Activated B cell treated with CpG ODN at 0.5 μM for 24 hours (primary cell): Measurements from ENCODE around the gene EIF2B1. TPM values are rescaled to one million over a fixed set of nuclear protein-coding genes. Genes with fewer than 3 reads are reported as not detected.
"Not testable (repeated sequence)": the region's sequence is repeated elsewhere in the genome, so short reads cannot be mapped to it uniquely, and the experiment has no call there.

Source experiments
- ATAC-seq: fragments of 200-7000 bp; cut with Tn5 transposase; one replicate; pipeline ENCODE4 v1.10.0; 2021; ENCODE audit warnings: low read depth, mild to moderate bottlenecking, moderate library complexity
- CTCF ChIA-PET: fragments of 350-600 bp; sonication (Branson Sonifier 250); formaldehyde crosslinking; loops from one replicate; lab custom pipeline; 2021; ENCODE audit warnings: antibody characterized with exemption; lab: Charles Lee
- POLR2A ChIA-PET: fragments of 350-600 bp; sonication (Branson Sonifier 250); formaldehyde crosslinking; loops from one replicate; lab custom pipeline; 2021; ENCODE audit warnings: antibody characterized with exemption; lab: Charles Lee
- DNase-seq: peaks from one replicate; pipeline ENCODE4 v3.0.0; 2022
- H3K27ac Mint-ChIP-seq: one replicate; pipeline ENCODE4 v1.8.0; 2020; ENCODE audit warnings: mixed read lengths
- H3K27me3 Mint-ChIP-seq: one replicate; pipeline ENCODE4 v1.8.0; 2021; ENCODE audit warnings: mixed read lengths
- H3K36me3 Mint-ChIP-seq: one replicate; pipeline ENCODE4 v1.8.0; 2021; ENCODE audit warnings: low read depth, mixed read lengths
- H3K4me1 Mint-ChIP-seq: one replicate; pipeline ENCODE4 v1.8.0; 2021; ENCODE audit warnings: mixed read lengths
- H3K4me3 Mint-ChIP-seq: one replicate; pipeline ENCODE4 v1.8.0; 2020; ENCODE audit warnings: mild to moderate bottlenecking, mixed read lengths
- H3K9me3 Mint-ChIP-seq: one replicate; pipeline ENCODE4 v1.8.0; 2020; ENCODE audit warnings: mixed read lengths
- intact Hi-C: fragments of 100-400 bp; cut with micrococcal nuclease; formaldehyde crosslinking; loops from one replicate; pipeline ENCODE4 v1.15.1; 2024
- total RNA-seq: library from RNA; stranded (reverse); gene quantifications from 2 replicates; pipeline ENCODE4 v1.2.3, GENCODE V29; 2022
- TF ChIP-seq, protein P1 (sequence below): fragments of 200-600 bp; IDR thresholded peaks from one replicate; pipeline ENCODE4 v1.8.0; 2022; ENCODE audit warnings: antibody characterized with exemption, mild to moderate bottlenecking

The EIF2B1 gene
- total RNA-seq, 1 donor from 2014 or later: 67.3 TPM

DNA sequence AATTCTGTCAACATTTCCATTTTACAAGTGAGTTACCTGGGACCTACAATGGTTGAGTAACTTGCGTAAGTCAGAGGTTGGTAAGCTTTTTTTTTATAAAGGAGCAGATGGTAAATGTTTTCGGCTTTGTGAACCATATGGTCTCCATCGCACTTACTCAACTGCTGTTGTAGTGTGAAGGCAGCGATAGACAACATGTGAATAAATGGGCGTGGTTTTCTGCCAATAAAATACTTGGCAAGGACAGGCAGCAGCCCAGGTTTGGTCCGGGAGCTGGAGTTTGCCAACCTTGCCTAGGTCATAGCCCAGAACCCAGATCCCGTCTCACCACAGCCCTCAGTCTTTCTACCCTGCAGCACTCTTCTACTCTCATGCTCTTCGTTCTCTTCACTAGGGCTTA is 25.3 kb downstream of the EIF2B1 start:
- Mint-ChIP-seq H3K27me3 (no peaks in the 10 kb centered on the region), H3K9me3 (no peaks in the 10 kb centered on the region), H3K36me3 (peaks cover 75% of the 10 kb centered on the region), H3K4me1 (peaks cover 4% of the 10 kb centered on the region), H3K27ac (no peak overlapping the region), H3K4me3 (no peak overlapping the region)
- POLR2A ChIA-PET: no interaction called here
- CTCF ChIA-PET: no interaction called here
- intact Hi-C loops: no loop called here
- DNase-seq (no peak), ATAC-seq (no peak)
- TF ChIP-seq, protein P1, sequence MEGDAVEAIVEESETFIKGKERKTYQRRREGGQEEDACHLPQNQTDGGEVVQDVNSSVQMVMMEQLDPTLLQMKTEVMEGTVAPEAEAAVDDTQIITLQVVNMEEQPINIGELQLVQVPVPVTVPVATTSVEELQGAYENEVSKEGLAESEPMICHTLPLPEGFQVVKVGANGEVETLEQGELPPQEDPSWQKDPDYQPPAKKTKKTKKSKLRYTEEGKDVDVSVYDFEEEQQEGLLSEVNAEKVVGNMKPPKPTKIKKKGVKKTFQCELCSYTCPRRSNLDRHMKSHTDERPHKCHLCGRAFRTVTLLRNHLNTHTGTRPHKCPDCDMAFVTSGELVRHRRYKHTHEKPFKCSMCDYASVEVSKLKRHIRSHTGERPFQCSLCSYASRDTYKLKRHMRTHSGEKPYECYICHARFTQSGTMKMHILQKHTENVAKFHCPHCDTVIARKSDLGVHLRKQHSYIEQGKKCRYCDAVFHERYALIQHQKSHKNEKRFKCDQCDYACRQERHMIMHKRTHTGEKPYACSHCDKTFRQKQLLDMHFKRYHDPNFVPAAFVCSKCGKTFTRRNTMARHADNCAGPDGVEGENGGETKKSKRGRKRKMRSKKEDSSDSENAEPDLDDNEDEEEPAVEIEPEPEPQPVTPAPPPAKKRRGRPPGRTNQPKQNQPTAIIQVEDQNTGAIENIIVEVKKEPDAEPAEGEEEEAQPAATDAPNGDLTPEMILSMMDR: no peak

DNA sequence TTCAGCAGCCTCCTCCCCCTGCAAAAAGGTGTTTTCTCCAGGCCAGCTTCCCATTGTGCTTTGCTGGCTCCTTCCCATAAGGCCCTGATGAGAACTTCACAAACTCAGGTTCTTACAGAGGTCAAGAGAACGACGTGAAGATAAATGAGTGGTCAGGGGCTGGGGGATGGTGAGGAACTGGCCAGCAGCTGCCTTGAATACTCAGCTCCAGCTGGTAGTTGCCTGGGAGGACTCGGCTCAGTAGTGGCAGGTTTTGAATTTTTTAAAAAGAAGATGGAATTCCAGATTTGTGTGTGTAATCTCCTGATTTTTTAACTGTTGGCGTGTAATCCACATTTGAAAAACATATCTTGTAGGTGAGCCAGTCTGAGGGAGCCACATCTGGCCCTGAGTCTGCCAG is 25.7 kb downstream of the EIF2B1 start:
- TF ChIP-seq, protein P1: no peak
- Mint-ChIP-seq H3K4me1 (peaks cover 8% of the 10 kb centered on the region), H3K27ac (no peak overlapping the region), H3K9me3 (no peaks in the 10 kb centered on the region), H3K4me3 (no peak overlapping the region), H3K36me3 (peaks cover 75% of the 10 kb centered on the region), H3K27me3 (no peaks in the 10 kb centered on the region)
- intact Hi-C loops: no loop called here
- CTCF ChIA-PET: no interaction called here
- DNase-seq: no peak
- no peak for ATAC-seq
- POLR2A ChIA-PET: no interaction called here

DNA sequence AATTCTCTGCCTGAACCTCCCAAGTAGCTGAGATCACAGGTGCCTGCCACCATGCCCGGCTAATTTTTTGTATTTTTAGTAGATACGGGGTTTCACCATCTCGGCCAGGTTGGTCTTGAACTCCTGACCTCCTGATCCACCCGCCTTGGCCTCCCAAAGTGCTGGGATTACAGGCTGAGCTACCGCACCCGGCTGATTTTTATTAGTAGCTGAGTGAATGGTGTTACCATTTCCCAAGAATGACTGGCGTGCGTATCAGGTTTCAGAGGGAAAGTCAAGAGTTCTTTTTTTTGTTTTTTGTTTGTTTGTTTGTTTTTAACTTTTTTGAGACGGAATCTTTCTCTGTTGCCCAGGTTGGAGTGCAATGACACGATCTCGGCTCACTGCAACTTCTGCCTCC is 30.0 kb downstream of the EIF2B1 start:
- H3K27ac Mint-ChIP-seq, CTCF ChIA-PET, H3K9me3 Mint-ChIP-seq, H3K27me3 Mint-ChIP-seq, ATAC-seq, DNase-seq: not testable (repeated sequence)
- POLR2A ChIA-PET: interaction anchor here (0.7 to 2.6 kb wide), 2 partner anchors 367 to 371 kb away, joined by 6 to 10 read pairs; partner anchors contain the start of genes MPHOSPH9 and MTRFR
- peaks cover 24% of the 10 kb centered on the region for H3K4me1 Mint-ChIP-seq
- intact Hi-C loops: loop anchor here (2.0 kb wide), 2 partner anchors 215 to 629 kb away; partner anchors contain the start of gene OGFOD2
- peak overlapping the region; percentile 97 for H3K4me3 Mint-ChIP-seq
- peaks cover 48% of the 10 kb centered on the region for H3K36me3 Mint-ChIP-seq

DNA sequence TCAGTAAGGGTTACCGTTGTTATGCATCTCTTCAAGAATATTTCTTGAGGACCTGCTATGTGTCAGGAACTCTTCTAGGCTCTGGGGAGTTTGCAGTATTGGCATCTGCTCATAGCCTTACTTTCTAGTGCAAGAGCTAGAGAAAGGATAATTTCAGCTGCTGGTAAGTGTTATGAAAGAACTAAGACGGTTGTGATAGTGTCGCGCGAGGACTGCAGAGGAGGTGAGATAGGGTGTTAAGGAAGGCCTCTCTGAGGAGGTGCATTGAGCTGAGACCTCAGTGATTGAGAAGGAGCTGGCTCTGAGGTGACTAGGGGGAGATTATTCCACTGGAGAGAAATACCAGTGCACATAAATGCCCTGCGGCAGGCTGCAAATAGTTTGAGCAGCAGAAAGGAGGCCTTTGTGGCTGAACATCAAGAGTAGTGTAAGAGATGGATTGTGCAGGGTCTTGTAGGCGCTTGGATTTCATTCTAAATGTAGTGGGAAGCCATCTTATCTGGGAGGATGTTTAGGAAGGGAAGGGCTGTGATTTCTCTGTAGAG is 30.8 kb downstream of the EIF2B1 start:
- Mint-ChIP-seq H3K27me3 (no peaks in the 10 kb centered on the region), H3K27ac (peak overlapping the region; percentile 92), H3K4me1 (peaks cover 24% of the 10 kb centered on the region), H3K4me3 (peak overlapping the region; percentile 97), H3K9me3 (no peaks in the 10 kb centered on the region), H3K36me3 (peaks cover 48% of the 10 kb centered on the region)
- ChIA-PET POLR2A (interaction anchor here (0.6 to 2.6 kb wide), 11 partner anchors 30 to 628 kb away, joined by 3 to 21 read pairs (median 5); partner anchors contain the start of genes ATP6V0A2, EIF2B1, GTF2H3 and KMT5A), CTCF (interaction anchor here (0.6 to 1.8 kb wide), 5 partner anchors 17 to 332 kb away, joined by 3 to 5 read pairs (median 3); no protein-coding TSS in a partner anchor)
- intact Hi-C loops: loop anchor here (1.0 to 2.0 kb wide), 6 partner anchors 16 to 628 kb away; partner anchors contain the start of genes EIF2B1, GTF2H3, OGFOD2 and TMED2
- TF ChIP-seq, protein P1: no peak
- ATAC-seq: no peak
- no peak for DNase-seq

DNA sequence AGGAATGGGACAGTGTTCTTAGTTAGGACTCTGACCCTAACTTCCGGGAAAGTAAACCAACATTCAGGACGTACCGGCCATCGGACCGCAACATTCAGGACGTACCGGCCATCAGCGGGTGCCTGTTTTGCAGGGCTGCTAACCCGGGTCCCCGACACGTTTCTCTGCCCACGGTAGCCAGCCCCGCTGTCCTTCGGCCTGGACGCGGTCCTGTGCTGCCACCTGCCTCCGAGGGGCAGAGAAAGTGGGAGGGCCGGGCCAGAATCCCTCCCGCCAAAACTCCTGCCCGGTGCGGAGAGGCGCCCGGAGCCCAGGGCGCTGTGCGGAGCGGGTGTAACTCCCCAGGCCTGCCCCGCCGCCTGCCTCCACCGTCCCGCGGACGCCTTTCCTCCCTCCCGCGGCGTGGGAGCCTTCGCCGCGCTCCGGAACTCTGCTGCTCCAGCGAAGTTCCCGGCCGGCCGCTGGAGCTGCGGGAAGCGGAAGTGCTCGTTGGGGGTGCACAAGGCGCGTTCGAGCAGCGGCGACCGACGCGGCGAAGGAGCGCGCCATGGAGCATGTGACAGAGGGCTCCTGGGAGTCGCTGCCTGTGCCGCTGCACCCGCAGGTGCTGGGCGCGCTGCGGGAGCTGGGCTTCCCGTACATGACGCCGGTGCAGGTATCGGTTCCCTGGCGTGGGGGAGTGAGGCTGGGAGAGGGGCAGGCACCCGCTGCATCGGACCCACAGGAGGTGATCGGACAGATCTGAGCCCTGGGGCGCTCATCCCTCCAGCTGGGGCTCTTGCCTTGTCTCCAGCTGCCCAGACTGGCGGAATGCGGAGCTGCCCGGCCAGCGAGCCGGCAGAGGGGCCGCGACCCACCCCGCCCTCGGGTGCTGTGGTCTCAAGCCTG is 31.6 kb downstream of the EIF2B1 start, which contains the start of gene DDX55:
Gene DDX55 (plus strand): TSS at position 498 of the 888 bp plus-strand sequence. CDS start 50 bp downstream, at position 548.
- Mint-ChIP-seq H3K9me3 (no peaks in the 10 kb centered on the region), H3K4me1 (peaks cover 24% of the 10 kb centered on the region)
- CTCF ChIA-PET: interaction anchor here (0.8 to 1.8 kb wide), 6 partner anchors 19 to 363 kb away, joined by 3 to 5 read pairs (median 3); no protein-coding TSS in a partner anchor

More for the DNA sequence above, 31.6 kb downstream of the EIF2B1 start, which contains the start of gene DDX55:
- Mint-ChIP-seq H3K27ac (peak within 1 kb of the TSS; percentile 92), H3K27me3 (no peaks in the 10 kb centered on the region), H3K4me3 (peak within 1 kb of the TSS; percentile 97), H3K36me3 (peaks cover 47% of the 10 kb centered on the region)
- ATAC-seq (peak; percentile 89), DNase-seq (peak; percentile 86)
- intact Hi-C loops: loop anchor here (1.0 to 2.0 kb wide), 7 partner anchors 16 to 627 kb away; partner anchors contain the start of genes CDK2AP1, EIF2B1, GTF2H3 and OGFOD2
- POLR2A ChIA-PET: interaction anchor here (0.5 to 2.6 kb wide), 18 partner anchors 11 to 627 kb away, joined by 3 to 21 read pairs (median 4); partner anchors contain the start of genes ATP6V0A2, EIF2B1, GTF2H3 and KMT5A
- TF ChIP-seq, protein P1: no peak
